AG09309 (cell line): ENCODE results near the gene EAF1.

Source experiments
- DNase-seq: peaks from one replicate; pipeline ENCODE4 v3.0.0-alpha.2; 2010; ENCODE audit warnings: low read depth
- H3K4me3 ChIP-seq: 2 replicates; pipeline ENCODE4 v1.5.1; 2011; ENCODE audit warnings: mild to moderate bottlenecking, low read depth, low read length, moderate library complexity; ENCODE audit not compliant: control insufficient read depth
- TF ChIP-seq, protein P1 (sequence below): IDR thresholded peaks from 2 replicates; pipeline ENCODE4 v1.5.1; 2011; ENCODE audit warnings: mild to moderate bottlenecking, low read depth, low read length, inconsistent platforms; ENCODE audit not compliant: insufficient read depth, control insufficient read depth; ENCODE audit errors: missing control alignments

EAF1 gene

DNA sequence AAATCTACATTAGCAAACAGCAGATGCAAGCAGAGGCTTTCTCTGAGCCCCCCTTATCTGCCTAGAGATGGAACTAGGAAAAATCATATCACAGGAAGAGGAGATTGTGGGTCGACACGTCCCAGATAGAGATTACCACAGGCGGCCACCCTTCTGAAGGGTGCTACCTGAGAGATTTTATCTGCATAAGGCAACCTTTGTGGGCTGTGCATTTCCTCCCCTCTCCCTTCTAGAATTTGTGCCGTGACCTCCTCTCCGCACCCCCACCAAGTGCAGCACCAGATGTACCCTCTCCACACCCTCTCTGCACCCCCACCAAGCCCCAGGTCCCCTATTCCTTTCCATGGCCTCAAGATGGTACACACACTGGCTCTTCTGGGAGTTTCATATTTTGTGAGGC, 27.4 kb upstream of the EAF1 start:
- no peak for DNase-seq
- TF ChIP-seq, protein P1, sequence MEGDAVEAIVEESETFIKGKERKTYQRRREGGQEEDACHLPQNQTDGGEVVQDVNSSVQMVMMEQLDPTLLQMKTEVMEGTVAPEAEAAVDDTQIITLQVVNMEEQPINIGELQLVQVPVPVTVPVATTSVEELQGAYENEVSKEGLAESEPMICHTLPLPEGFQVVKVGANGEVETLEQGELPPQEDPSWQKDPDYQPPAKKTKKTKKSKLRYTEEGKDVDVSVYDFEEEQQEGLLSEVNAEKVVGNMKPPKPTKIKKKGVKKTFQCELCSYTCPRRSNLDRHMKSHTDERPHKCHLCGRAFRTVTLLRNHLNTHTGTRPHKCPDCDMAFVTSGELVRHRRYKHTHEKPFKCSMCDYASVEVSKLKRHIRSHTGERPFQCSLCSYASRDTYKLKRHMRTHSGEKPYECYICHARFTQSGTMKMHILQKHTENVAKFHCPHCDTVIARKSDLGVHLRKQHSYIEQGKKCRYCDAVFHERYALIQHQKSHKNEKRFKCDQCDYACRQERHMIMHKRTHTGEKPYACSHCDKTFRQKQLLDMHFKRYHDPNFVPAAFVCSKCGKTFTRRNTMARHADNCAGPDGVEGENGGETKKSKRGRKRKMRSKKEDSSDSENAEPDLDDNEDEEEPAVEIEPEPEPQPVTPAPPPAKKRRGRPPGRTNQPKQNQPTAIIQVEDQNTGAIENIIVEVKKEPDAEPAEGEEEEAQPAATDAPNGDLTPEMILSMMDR, result no peak
- H3K4me3 ChIP-seq, result no peak overlapping the region

DNA sequence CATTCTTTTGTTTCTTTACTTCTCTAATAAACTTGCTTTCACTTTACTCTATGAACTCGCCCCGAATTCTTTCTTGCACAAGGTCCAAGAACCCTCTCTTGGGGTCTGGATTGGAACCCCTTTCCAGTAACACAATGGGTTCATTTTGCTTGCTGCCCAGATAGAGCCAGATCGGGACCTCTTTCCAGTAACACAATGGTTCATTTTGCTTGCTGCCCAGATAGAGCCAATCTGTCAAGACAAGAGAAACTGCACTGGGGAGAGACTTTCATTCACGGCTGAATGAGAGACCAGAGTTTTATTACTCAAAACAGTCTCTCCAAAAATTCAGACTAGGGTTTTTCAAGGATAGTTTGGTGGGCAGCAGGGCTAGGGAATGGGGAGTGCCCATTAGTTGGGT, 25.5 kb upstream of the EAF1 start:
- no peak overlapping the region for H3K4me3 ChIP-seq
- TF ChIP-seq, protein P1, result no peak
- no peak for DNase-seq

DNA sequence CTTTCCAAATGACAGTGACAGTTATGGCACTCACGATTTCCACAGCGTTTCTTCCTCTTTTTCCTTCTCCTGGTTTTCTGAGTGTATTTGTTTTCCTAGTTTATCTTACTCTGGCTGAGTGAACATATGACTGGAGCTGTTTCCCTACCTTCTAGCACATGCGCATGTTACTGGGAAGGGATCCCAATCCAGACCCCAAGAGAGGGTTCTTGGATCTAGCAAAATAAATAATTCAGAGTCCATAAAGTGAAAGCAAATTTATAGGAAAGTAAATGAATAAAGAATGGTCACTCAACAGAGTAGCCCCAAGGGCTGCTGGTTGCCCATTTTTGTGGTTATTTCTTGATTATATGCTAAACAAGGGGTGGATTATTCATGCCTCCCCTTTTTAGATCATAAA, 23.9 kb upstream of the EAF1 start:
- TF ChIP-seq, protein P1, result no peak
- DNase-seq, result no peak
- no peak overlapping the region for H3K4me3 ChIP-seq

DNA sequence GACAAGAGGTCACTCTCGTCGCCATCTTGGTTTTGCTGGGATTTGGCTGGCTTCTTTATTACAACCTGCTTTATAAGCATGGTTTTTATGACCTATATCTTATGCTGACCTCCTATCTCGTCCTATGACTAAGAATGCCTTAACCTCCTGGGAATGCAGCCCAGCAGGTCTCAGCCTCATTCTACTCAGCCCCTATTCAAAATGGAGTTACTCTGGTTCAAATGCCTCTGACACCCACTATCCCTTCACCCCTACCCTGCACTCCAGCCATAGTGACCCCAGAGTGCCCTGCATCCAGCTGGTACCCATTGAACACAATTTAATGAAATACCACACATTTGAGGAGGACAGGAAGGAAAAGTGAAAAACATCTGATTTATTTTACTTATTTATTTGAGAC, 23.4 kb upstream of the EAF1 start:
- DNase-seq, result no peak
- TF ChIP-seq, protein P1, result no peak
- no peak overlapping the region for H3K4me3 ChIP-seq

DNA sequence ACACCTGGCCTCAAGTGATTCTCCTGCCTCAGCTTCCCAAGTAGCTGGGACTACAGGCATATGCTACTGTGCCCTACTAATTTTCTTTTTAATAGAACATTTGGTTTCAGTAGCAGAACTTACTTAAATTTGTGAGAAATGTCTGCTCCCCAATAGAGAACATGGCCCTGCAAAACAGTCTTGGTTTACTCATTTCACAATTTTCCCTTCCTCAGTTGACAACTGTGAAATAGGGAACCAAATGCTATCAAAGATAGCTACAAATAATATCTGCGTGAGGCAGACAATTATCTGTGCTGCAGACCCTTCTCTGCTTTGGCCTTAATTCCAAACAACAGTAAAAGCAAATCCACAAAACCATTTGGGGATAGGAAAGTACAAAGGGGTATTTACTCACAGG, 22.6 kb upstream of the EAF1 start:
- TF ChIP-seq, protein P1, result no peak
- DNase-seq, result no peak
- H3K4me3 ChIP-seq, result no peak overlapping the region

DNA sequence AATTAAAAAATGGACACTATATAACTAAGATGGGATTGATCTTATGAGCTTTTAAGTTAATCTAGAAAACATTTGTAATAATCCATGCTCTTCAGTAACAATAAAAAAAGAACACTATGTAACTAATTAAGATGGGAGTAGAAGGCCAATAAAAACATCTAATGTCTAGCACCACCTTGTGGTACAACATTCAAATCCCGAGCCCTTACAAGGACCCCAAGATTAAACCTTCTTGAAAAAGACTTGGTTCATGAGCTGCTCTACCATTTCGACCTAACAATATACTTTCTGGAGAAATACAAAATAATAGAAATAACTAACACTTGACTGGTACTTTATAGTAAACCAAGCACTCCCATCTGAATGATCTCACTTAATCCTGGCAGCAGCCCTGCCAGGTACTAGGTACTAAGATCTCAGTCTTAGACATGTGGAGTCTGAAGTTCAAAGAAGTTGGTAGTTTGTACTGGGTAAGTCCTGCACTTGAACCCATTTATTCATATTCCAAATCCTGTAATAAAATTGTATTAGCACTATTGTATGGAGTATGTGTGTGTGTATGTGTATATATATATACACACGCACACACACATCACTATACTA, 21.8 kb upstream of the EAF1 start:
- no peak overlapping the region for H3K4me3 ChIP-seq
- peak; percentile 27 for DNase-seq
- TF ChIP-seq, protein P1, result peak; percentile 53

DNA sequence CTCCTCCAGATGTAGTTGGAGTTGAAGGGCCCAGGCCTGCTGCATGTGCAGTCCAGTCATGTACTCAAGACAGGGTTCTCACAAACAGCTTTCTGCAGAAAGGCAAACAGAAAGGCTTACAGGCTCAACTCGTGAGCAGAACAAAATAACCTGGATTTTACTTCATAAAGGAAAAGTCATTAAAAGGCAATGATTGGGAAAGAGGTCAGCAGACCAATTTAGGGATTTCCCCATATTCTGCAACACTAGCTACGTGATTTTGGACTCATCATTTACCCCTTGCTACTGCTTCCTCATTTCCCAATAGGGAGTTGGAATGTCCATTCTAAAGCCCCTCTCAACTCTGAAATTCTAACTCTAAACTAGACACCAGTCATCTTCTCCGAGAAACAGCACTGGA, 18.2 kb upstream of the EAF1 start:
- no peak overlapping the region for H3K4me3 ChIP-seq
- TF ChIP-seq, protein P1, result no peak
- DNase-seq, result no peak
